Gastrocnemius medialis (tissue), 4 donors: ENCODE results near the gene MAP6D1.

Experiments used
- POLR2A ChIP-seq, 2 donors: fragments of 450-650 bp; IDR thresholded peaks; one replicate each; pipeline ENCODE4 v1.6.1; 2017; ENCODE audit warnings: antibody characterized with exemption in 2 of 2, mild to moderate bottlenecking in 2 of 2, moderate library complexity in 2 of 2
- TF ChIP-seq, protein P1 (sequence below), 5 experiments: fragments of 450-650 bp in 3 of 5; fragments of 200-600 bp in 2 of 5; sonication (generic) in 2 of 5; IDR thresholded peaks in 4 of 5; conservative IDR thresholded peaks in 1 of 5; 1 replicate in 4 of 5; 2 replicates in 1 of 5; pipeline ENCODE4 v1.5.1; 2016 to 2019; ENCODE audit warnings: antibody characterized with exemption in 5 of 5, mild to moderate bottlenecking in 3 of 5, moderate library complexity in 3 of 5

DNA sequence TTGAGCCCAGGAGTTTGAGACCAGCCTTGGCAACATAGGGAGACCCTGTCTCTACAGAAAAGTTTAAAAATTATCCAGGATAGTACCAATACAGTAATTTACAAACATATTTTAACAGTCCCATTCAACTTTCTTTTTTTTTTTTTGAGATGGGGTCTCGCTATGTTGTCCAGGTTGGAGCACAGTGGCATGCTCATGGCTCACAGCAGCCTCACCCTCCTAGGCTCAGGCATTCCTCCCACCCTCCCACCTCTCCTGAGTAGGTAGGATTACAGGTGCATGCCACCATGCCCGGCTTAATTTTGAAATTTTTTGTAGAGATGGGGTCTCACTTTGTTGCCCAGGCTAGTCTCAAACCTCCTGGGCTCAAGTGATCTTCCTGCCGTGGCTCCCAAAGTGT is 12.5 kb upstream of the MAP6D1 start:
- TF ChIP-seq, protein P1, sequence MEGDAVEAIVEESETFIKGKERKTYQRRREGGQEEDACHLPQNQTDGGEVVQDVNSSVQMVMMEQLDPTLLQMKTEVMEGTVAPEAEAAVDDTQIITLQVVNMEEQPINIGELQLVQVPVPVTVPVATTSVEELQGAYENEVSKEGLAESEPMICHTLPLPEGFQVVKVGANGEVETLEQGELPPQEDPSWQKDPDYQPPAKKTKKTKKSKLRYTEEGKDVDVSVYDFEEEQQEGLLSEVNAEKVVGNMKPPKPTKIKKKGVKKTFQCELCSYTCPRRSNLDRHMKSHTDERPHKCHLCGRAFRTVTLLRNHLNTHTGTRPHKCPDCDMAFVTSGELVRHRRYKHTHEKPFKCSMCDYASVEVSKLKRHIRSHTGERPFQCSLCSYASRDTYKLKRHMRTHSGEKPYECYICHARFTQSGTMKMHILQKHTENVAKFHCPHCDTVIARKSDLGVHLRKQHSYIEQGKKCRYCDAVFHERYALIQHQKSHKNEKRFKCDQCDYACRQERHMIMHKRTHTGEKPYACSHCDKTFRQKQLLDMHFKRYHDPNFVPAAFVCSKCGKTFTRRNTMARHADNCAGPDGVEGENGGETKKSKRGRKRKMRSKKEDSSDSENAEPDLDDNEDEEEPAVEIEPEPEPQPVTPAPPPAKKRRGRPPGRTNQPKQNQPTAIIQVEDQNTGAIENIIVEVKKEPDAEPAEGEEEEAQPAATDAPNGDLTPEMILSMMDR (IDR thresholded peaks at IDR 0.05 in 4 of 5, conservative IDR thresholded peaks at IDR 0.05 in 1 of 5), result no peak
- TF ChIP-seq POLR2A (IDR thresholded peaks at IDR 0.05), result no peak
